Right atrium auricular region (tissue), 2 donors: ENCODE data around the gene DHRS7B. TPM values are rescaled to one million over a fixed set of nuclear protein-coding genes. Genes with fewer than 3 reads are reported as not detected.

ENCODE experiments used
- DNase-seq: peaks from one replicate; pipeline ENCODE4 v3.0.0-alpha.2; 2019; ENCODE audit warnings: low spot score
- H3K27ac ChIP-seq, 2 donors: fragments of 200-600 bp; sonication (generic); 1 replicate in 1 of 2; 2 replicates in 1 of 2; pipeline ENCODE4 v1.5.1; 2016 to 2019
- H3K27me3 ChIP-seq, 2 donors: fragments of 200-600 bp; sonication (generic); one replicate each; pipeline versions ENCODE4 v1.5.1 to v1.6.0; 2017 to 2019
- H3K36me3 ChIP-seq: fragments of 200-600 bp; sonication (generic); one replicate; pipeline ENCODE4 v1.5.1; 2016
- H3K4me1 ChIP-seq, 2 donors: fragments of 200-600 bp; sonication (generic); one replicate each; pipeline versions ENCODE4 v1.5.1 to v1.6.0; 2017 to 2019
- H3K4me3 ChIP-seq, 2 donors: fragments of 200-600 bp; sonication (generic); 1 replicate in 1 of 2; 2 replicates in 1 of 2; pipeline ENCODE4 v1.5.1; 2017 to 2019; ENCODE audit warnings: mild to moderate bottlenecking in 1 of 2, moderate library complexity in 1 of 2
- H3K9me3 ChIP-seq, 2 donors: fragments of 200-600 bp; sonication (generic); one replicate each; pipeline ENCODE4 v1.5.1; 2019
- CTCF ChIP-seq, 2 donors: fragments of 200-600 bp; sonication (generic); IDR thresholded peaks; one replicate each; pipeline ENCODE4 v1.5.1; 2019; ENCODE audit warnings: antibody characterized with exemption in 2 of 2
- total RNA-seq, 2 donors: library from RNA; depleted of rRNA; stranded (reverse); fragments of >200 nt; gene quantifications; one replicate each; pipeline ENCODE4 v1.1.0, GENCODE V29; 2016

DHRS7B gene
- total RNA-seq, 2 donors from 2014 or later, result 35.8 to 45.3 TPM

GRCh38 chr17:21095735-21096134, 31.0 kb upstream of the DHRS7B start:
- Histone ChIP-seq H3K9me3 (no peaks in the 10 kb centered on the region), H3K4me3 (no peak overlapping the region), H3K36me3 (no peaks in the 10 kb centered on the region), H3K4me1 (peaks cover 0 to 15% of the 10 kb centered on the region in 2 donors), H3K27me3 (no peaks in the 10 kb centered on the region), H3K27ac (no peak overlapping the region)
- TF ChIP-seq CTCF (IDR thresholded peaks at IDR 0.05), result no peak
- DNase-seq, result no peak

GRCh38 chr17:21096874-21097273, 29.9 kb upstream of the DHRS7B start:
- Histone ChIP-seq H3K9me3 (no peaks in the 10 kb centered on the region), H3K4me1 (peaks cover 0 to 10% of the 10 kb centered on the region in 2 donors), H3K27me3 (no peaks in the 10 kb centered on the region), H3K4me3 (no peak overlapping the region), H3K36me3 (no peaks in the 10 kb centered on the region), H3K27ac (no peak overlapping the region)
- DNase-seq, result no peak
- TF ChIP-seq CTCF (IDR thresholded peaks at IDR 0.05), result no peak

GRCh38 chr17:21098934-21099689, 27.7 kb upstream of the DHRS7B start:
- H3K9me3 ChIP-seq, result no peaks in the 10 kb centered on the region
- no peak overlapping the region for H3K27ac ChIP-seq
- H3K36me3 ChIP-seq, result no peaks in the 10 kb centered on the region
- no peak for TF ChIP-seq CTCF (IDR thresholded peaks at IDR 0.05)
- H3K27me3 ChIP-seq, result no peaks in the 10 kb centered on the region
- peak; percentile 63 for DNase-seq
- H3K4me3 ChIP-seq, result peak overlapping the region; percentile 29 to 52
- H3K4me1 ChIP-seq, result peaks cover 0 to 10% of the 10 kb centered on the region in 2 donors

GRCh38 chr17:21100636-21101035, 26.1 kb upstream of the DHRS7B start:
- H3K9me3 ChIP-seq, result no peaks in the 10 kb centered on the region
- no peak for DNase-seq
- no peak for TF ChIP-seq CTCF (IDR thresholded peaks at IDR 0.05)
- H3K27ac ChIP-seq, result no peak overlapping the region
- H3K4me3 ChIP-seq, result no peak overlapping the region
- H3K36me3 ChIP-seq, result no peaks in the 10 kb centered on the region
- H3K4me1 ChIP-seq, result peaks cover 0 to 10% of the 10 kb centered on the region in 2 donors
- no peaks in the 10 kb centered on the region for H3K27me3 ChIP-seq

GRCh38 chr17:21104608-21105007, 22.2 kb upstream of the DHRS7B start:
- DNase-seq, result no peak
- Histone ChIP-seq H3K4me3 (no peak overlapping the region), H3K27ac (no peak overlapping the region), H3K27me3 (no peaks in the 10 kb centered on the region), H3K36me3 (no peaks in the 10 kb centered on the region), H3K4me1 (peaks cover 0 to under 1% of the 10 kb centered on the region in 2 donors), H3K9me3 (no peaks in the 10 kb centered on the region)
- TF ChIP-seq CTCF (IDR thresholded peaks at IDR 0.05), result no peak
